CD4-positive, alpha-beta T cell treated with Interleukin-4 for 1 hour (primary cell): ENCODE measurements around the gene TTYH2.
A peak's percentile ranks its signal among the peaks of the same experiment; 100 is the strongest.
"Not testable (repeated sequence)": the region's sequence is repeated elsewhere in the genome, so short reads cannot be mapped to it uniquely, and the experiment has no call there.

Source experiments
- DNase-seq, 2 donors: peaks; one replicate each; pipeline ENCODE4 v3.0.0-alpha.2; 2020 to 2022

The TTYH2 gene, protein sequence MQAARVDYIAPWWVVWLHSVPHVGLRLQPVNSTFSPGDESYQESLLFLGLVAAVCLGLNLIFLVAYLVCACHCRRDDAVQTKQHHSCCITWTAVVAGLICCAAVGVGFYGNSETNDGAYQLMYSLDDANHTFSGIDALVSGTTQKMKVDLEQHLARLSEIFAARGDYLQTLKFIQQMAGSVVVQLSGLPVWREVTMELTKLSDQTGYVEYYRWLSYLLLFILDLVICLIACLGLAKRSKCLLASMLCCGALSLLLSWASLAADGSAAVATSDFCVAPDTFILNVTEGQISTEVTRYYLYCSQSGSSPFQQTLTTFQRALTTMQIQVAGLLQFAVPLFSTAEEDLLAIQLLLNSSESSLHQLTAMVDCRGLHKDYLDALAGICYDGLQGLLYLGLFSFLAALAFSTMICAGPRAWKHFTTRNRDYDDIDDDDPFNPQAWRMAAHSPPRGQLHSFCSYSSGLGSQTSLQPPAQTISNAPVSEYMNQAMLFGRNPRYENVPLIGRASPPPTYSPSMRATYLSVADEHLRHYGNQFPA

DNA sequence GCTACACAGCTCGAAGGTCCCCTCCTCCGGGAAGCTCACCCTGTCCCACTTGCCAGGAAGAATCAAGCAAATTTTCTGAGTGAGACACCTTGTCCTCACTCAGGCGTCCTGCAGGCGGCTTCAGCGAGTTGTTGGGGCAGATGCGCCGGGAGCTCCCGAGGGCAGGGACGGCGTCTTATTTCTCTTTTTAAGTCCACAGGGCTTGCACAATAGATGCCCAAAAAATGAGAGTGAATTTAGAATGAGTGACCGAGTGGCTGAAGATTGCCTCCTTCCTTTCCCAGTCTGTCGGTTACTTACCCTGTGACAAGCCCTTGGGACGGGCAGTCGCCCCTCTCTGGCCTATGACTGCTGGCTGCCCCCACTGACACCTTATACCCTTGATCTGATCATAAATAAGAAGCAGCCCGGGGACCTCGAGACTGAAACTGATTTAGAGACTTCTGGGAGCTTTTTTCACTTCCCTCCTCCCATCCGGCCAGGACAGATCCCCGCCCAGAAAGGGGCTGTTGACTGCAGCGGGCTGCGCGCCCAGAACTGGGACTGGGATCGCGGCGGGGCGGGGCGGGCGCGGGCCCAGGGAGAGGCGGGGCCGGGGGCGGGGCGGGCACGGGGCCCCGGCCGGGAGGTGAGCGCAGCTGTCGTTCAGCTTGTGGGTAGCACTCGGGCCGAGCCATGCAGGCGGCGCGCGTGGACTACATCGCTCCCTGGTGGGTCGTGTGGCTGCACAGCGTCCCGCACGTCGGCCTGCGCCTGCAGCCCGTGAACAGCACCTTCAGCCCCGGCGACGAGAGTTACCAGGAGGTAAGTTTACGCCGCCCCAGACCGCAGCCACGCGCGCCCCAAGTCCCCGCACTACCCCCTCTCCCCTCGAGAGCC is at the start of gene TTYH2:
TTYH2 (plus strand) TSS at position 659 of the 879 bp plus-strand sequence; CDS start at position 676, 17 bp downstream.
- peak; percentile 80 to 82 for DNase-seq

DNA sequence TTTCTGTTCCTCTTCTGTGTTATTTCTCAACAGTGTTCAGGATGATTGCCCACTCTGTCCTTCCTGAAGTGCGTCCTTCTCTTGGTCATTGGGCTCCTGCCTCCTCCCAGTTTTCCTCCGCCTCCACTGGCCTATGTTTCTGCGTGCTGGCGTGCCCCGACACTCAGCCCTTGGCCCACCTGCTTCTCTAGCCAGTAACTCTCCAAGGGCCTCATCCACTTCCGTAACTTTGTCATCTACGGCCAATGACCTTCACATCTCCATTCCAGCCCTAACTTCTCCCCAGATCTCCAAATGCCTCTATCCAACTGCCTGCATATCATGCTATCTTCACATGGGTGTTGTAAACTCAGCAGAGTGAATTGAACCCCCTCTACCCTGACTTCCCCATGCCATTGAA is 49.5 kb upstream of the TTYH2 start:
- DNase-seq, result no peak

- no peak for DNase-seq
Observed at GRCh38 chr17:74164446-74165045, 48.8 kb upstream of the TTYH2 start.

DNA sequence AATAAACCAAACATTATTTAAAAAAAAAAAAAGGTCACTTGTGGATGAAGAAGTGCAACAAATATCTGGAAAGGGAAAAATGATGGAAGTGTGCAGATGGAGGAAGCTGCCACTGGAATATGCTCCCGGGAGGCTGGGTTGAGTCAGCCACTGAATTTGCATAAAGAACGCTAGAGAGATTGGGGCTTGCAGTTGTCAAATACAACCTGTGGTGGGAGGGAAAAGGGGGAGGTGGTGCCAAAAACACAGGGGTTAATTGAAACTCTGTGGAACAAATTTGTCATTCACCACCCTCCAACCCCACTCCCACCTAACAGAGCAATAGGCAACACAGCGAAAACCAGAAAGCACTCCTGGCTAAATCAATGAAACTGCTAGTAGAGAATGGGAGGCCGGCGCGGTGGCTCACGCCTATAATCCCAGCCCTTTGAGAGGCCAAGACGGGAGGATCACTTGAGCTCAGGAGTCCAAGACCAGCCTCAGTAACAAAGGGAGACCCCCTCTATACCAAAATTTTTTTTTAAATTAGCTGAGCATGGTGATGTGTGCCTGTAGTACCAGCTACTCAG is 47.5 kb upstream of the TTYH2 start:
- no peak for DNase-seq

- no peak for DNase-seq
Observed at GRCh38 chr17:74170924-74171323, 42.4 kb upstream of the TTYH2 start.

DNA sequence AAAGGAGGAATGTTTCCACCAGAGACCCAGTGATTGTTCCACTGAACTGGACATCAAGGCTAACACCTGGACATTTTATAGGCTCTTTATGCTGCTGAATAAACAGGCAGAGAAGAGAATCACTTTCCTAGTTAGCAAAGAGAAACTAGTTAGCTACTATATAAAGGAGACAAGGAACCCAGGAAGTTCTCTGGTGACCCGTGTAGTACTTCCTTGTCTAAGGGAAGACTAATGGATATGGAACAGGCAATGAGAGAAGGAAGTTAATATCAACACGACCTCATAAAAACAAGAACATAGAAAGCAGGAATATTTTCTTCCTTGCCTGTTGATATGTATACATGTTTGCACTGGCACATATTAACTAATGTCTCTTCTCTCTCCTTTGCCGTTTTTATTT is 40.7 kb upstream of the TTYH2 start:
- DNase-seq, result no peak

DNA sequence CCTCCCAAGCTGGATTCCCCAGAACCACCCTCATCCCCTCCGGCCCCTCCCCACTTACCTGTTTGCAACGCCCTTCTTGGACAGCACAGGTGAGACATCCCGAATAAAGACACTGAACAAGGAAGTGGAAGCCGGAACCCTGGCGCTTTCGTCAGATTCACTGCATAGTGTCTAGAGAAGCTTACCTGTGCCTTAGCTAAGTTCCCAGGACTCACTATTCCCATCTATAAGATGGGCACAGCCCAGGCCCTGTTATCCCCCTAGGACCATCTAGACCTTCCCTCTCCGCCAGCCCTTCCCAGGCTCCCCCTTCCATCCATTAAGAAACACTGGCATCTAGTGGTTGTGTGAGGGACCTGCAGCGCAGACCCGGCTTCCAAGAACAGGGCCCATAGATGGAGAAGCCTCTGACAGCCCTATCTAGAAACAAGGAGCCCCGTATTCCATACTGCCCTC is 36.8 kb upstream of the TTYH2 start:
- DNase-seq, result peak; percentile 16 to 37

DNA sequence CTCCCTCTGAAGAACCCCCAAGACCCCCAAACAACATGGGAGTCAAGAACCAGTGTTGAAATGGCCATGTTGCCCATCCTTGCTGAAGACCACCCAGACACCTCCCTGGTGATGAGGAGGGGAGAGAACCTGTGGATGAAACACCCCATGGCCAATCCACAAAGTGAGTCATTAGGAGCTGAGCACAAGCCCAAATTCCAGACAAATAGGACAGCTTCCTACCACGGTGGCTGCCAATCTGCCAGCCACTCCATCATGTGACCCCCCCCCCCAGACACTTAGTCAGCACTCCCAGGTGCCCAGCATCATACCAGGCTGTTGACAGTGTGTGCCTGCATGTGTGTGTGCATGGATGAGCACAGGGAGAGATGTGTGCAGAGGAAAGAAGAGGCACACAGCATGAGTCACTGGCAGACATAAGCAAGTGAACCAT is 36.3 kb upstream of the TTYH2 start:
- no peak for DNase-seq

- DNase-seq, result no peak
Observed at GRCh38 chr17:74179576-74179975, 33.8 kb upstream of the TTYH2 start.

DNA sequence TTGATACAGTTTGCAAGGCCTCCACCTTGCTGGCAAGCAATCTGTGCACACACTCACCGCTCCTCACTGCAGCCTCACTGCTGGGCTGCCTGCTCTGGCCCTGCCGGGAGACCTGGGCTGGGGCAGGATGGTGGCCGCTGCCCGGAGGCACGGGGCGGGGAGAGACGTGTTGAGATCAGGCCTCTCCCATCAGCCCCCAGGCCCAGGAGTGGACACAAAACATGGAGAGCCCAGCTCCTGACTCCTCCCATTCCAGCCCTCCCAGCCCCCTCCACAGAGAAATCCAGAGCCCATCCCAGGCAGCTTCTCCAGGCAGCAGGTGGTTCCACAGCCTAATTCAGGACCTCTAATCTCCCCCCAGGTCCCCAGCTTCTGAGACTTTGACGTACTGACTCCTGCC is 33.0 kb upstream of the TTYH2 start:
- no peak for DNase-seq

DNA sequence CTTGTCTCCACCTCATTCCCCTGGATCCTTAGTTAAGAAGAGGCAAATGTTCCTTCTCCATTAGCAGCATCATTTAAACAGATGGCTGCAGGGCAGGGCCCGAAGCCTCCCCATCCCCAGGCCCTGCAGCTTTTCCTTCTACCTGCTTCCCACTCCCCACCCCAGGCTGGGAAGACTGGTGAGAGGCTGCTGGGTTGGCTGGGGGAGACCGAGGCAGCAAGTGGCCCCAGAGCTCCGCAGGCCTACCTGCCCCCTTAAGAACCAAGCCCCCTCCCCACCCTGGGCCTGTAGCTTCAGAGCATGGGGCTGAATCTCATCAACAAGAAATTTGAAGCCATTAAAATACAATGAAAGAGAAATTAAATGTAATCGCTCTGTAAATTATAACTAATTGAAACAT is 32.0 kb upstream of the TTYH2 start:
- DNase-seq, result no peak

DNA sequence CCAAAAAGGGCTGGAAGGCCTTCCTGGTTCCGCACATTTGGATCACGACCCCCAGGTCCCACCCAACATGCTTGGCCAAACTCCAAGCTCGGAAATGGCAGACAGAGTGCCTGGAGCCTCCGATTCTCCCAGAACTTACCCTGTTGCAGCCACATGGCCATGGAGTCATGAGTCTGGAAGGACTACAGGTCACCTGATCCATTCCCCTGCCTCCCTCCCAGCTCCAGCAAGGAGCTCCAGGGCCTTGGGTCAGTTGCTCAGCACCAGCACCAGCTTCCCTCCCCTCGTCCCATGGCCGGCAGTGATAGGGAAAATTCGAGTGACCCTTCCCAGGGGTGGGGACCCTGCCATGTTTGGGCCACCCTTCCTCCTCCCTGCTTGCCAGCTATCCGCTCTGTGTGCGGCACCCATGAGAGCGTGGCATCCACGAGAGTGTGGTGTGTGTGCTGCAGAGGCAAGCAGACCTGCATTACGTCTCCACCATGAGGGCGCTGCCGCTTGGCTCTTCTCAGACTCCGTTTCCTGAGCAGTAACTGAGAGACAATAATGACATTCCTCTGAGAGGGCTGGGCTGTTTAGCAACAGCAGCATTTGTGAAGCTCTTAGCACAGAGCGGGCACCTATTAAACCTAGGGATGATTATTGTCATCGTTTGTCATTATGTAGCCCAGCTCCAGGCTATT is 31.2 kb upstream of the TTYH2 start:
- no peak for DNase-seq

GRCh38 chr17:74183411-74183810 is 30.0 kb upstream of the TTYH2 start:
- DNase-seq, result no peak

DNA sequence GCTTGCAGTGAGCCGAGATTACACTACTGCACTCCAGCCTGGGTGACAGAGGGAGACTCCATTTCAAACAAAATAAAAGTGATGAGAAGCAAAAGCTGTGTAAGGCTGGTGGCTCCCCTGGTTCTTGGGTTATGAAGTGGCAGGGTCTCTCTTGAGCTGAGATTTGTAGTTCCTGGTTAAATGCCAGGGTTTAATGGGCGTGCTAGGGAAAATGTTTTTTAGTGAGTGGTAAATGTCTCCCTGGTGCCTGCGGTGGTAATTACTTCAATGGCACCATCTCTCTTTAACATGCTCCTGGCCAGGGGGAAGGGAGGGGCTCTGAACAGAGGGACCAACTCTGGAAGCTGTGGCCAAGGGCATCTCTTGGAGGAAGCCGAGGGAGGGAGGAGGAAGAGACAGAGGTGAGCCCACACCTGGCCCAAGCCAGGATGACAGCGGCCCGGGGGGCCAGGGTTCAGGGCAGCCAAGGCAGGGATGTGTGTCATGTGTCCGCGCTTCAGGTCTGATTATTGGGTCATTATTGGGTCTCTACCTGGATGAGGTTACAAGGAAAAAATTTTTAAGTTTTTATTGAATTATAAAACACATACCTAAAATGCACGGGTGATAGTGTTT is 27.7 kb upstream of the TTYH2 start:
- DNase-seq, result no peak

DNA sequence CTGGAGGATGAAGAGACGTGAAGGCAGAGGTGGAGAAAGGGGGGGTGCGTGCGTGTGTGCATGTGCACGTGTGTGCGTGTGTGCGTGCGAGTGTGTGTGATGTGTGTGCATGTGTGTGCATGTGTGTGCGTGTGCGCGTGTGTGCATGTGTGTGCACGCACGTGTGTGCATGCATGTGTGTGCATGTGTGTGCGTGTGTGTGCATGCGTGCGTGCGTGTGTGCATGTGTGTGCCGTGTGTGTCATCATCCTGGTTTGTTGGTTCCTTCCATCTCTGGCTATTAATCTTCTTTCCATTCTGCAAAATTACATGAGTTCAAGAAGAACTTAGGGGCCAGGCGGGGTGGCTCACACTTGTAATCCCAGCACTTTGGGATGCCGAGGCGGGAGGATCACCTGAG is 26.9 kb upstream of the TTYH2 start:
- DNase-seq, result no peak

DNA sequence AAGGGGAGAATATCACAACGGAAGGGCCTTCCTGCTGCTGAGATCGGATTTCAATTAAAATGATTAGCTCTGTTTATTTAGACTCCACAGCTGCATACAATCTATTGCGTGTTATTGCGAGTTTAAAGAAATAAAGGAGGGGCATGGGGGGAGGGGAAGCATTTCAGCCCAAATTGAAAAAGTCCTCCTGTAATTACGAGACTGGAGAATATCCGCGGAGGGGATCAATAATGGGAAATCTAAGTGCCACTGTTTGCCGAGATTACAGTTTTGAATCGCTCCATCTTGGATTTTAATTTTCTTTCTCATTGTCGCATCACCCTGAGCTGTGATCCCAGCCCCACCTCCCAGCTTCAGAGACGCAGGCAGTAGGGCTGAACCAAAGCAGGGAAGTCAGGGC is 25.6 kb upstream of the TTYH2 start:
- DNase-seq, result no peak

GRCh38 chr17:74188687-74189086 is 24.7 kb upstream of the TTYH2 start:
- DNase-seq, result not testable (repeated sequence)

- peak in 1 of 2 donors; percentile 52 for DNase-seq
Observed at GRCh38 chr17:74190154-74190553, 23.2 kb upstream of the TTYH2 start.

- no peak for DNase-seq
Observed at GRCh38 chr17:74190807-74191406, 22.5 kb upstream of the TTYH2 start.

- DNase-seq, result peak in 1 of 2 donors; percentile 52
Observed at GRCh38 chr17:74192950-74193781, 20.2 kb upstream of the TTYH2 start.
